Upper lobe of left lung (tissue), 4 donors: ENCODE results near the gene SLC25A45.
A peak's percentile ranks its signal among the peaks of the same experiment; 100 is the strongest.

Experiments
- EP300 ChIP-seq, 4 donors: sonication (generic); formaldehyde crosslinking; IDR thresholded peaks; one replicate each; pipeline ENCODE4 v1.5.1; 2017; ENCODE audit warnings: antibody characterized with exemption in 4 of 4, control low read depth in 2 of 4
- POLR2A ChIP-seq, 4 donors: fragments of 450-650 bp; IDR thresholded peaks; one replicate each; pipeline ENCODE4 v1.5.1; 2016 to 2017; ENCODE audit warnings: antibody characterized with exemption in 4 of 4, mild to moderate bottlenecking in 2 of 4
- POLR2AphosphoS5 ChIP-seq, 2 donors: sonication (generic); formaldehyde crosslinking; IDR thresholded peaks; one replicate each; pipeline ENCODE4 v1.5.1; 2017; ENCODE audit warnings: antibody characterized with exemption in 2 of 2
- TF ChIP-seq, protein P1 (sequence below), 6 experiments: fragments of 450-650 bp in 4 of 6; fragments of 200-600 bp in 2 of 6; sonication (generic) in 2 of 6; IDR thresholded peaks; one replicate each; pipeline ENCODE4 v1.5.1; 2016 to 2019; ENCODE audit warnings: antibody characterized with exemption in 6 of 6

DNA sequence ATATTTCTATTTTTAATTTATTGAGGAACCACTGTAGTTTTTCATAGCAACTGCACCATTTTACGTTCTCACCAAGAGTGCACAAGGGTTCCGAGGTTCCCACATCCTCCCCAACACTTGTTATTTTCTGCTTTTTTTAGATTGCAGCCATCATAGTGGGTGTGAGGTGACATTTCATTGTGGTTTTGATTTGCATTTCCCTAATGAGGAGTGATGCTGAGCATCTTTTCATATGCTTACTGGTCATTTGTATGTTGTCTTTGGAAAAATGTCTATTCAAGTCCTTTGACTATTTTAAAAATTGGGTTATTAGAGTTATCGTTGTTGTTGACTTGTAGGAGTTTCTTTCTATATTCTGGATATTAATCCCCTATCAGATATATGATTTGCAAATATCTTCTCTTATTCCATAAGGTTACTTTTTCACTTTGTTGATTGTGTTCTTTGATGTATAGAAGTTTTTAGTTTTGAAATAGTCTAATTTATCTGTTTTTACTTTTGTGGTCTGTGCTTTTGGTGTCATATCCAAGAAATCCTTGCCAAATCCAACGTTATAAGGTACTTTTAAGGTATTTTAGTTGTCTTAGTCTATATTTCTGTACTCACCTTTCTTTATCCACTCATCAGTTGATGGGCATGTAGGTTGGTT, 49.1 kb upstream of the SLC25A45 start:
- TF ChIP-seq, protein P1, sequence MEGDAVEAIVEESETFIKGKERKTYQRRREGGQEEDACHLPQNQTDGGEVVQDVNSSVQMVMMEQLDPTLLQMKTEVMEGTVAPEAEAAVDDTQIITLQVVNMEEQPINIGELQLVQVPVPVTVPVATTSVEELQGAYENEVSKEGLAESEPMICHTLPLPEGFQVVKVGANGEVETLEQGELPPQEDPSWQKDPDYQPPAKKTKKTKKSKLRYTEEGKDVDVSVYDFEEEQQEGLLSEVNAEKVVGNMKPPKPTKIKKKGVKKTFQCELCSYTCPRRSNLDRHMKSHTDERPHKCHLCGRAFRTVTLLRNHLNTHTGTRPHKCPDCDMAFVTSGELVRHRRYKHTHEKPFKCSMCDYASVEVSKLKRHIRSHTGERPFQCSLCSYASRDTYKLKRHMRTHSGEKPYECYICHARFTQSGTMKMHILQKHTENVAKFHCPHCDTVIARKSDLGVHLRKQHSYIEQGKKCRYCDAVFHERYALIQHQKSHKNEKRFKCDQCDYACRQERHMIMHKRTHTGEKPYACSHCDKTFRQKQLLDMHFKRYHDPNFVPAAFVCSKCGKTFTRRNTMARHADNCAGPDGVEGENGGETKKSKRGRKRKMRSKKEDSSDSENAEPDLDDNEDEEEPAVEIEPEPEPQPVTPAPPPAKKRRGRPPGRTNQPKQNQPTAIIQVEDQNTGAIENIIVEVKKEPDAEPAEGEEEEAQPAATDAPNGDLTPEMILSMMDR (IDR thresholded peaks at IDR 0.05) = no peak
- peak in 1 of 2 donors; percentile 66 for TF ChIP-seq POLR2AphosphoS5 (IDR thresholded peaks at IDR 0.05)
- peak in 1 of 4 donors; percentile 33 for TF ChIP-seq POLR2A (IDR thresholded peaks at IDR 0.05)
- TF ChIP-seq EP300 (IDR thresholded peaks at IDR 0.05) = no peak
